HG02884 (cell line): ENCODE measurements around the gene ACOXL.
A peak's percentile ranks its signal among the peaks of the same experiment; 100 is the strongest.
"Not testable (repeated sequence)": the region's sequence is repeated elsewhere in the genome, so short reads cannot be mapped to it uniquely, and the experiment has no call there.

Source experiments
- ATAC-seq: cut with Tn5 transposase; IDR thresholded peaks from one replicate; pipeline ENCODE4 v1.9.1; 2021; ENCODE audit warnings: mild to moderate bottlenecking, moderate library complexity; ENCODE audit not compliant: unreplicated experiment

Gene ACOXL

DNA sequence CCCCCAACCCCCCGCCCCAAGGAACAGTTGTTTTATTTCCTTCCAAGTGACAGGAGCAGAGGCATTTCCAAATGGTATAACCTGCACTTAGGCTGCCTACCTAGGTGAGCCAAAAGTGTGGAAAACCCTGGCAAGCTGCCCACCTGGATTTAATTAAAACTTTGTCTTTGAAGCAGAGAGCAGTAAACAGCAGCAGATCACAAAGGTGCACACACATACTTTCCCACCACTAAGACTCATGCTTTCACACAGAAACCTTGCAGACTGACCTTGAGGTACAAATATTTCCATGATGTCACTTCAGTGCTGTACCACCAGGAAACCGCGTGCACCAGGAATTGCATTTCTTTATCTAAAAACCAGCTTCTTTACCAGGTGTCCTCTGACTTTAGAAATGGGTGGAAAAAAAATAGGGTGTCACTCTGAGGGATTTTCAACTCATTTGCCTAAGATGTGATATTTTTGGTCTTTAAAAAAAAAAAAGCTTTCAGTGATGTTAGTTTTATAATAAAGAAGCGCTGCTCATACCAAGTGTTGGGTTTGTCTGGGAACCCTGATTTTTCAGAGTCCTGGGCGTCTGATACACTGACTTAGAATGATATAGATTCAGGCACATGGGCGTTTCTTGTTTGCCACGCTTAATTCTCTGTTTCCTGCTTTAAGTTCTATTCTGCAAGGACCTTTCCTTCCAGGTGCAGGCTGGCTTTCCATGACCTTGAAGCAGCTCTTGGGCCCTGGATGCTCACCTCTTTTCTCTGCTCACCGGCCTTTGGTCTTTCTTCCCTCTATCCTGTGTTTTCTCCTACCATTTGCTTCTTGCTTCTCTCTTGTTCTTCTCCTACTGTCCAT, 317.6 kb downstream of the ACOXL start:
- peak; percentile 59 for ATAC-seq

DNA sequence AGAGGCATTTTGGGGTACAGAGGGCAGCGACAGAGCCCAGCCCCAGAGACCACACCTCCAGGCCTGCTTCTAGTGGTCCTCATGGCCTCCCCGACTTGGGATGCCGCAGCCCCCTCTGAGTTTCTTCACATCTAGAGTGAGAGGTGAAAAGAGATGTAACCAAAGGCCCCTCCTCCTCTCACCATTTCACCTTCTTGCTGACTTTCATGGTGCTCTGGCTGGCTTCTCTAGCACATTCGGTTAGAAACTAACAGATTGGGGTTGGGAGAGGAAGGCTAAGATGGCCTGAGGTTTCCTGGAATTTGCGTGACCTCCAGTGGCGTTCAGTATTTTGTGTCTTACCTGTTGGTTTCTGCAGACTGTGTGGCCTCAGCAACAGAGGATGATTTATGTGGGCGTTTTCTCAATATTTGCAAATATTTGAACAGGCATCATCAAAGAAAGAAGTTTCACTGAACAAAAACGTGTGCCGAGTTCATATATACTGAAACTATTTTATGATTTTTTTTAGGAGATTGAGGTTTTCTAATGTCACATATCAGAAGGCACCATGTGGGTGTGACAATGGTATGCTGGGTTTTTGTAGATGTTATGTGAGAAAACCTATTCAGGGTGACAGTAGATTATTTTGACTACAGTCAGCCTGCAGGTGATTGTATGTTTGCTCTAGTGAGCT, 318.5 kb downstream of the ACOXL start:
- no peak for ATAC-seq

- no peak for ATAC-seq
Measured at GRCh38 chr2:111052621-111053020, 320.2 kb downstream of the ACOXL start.

GRCh38 chr2:111053266-111053665, 320.9 kb downstream of the ACOXL start:
- no peak for ATAC-seq

DNA sequence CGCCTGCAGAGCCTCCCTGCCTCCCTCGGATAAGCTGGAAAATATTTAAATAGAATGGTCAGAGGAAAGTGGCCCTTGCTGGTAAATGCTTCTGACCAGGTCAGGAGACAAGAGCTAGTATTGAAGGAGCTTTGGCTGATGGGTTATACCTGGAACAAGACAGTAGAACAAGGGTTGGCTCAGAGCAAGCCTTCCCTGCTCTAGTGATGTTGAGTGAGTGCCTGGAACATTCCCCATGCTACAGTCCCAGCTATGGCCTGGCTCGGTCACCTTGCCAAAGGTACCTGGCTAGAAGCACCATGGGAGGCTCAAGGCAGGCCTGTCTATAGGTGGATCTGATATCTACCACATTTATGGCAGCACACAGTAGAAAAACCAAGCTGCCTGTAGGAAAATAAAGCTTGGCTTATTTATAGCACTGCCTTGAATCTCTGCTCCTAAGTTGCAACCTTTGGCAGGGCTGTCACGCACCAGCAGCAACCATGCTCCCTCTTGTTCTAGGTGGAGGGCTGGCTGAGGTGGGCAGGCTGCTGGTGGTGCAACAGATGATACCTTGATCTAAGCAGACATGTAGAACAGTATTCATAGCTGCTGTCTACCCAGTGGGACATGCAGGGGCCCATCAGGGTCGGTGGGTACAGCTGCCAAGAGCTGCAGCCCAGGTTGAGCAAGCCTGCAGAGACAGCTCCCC, 321.6 kb downstream of the ACOXL start:
- no peak for ATAC-seq

- peak; percentile 60 for ATAC-seq
Measured at GRCh38 chr2:111054791-111055691, 322.7 kb downstream of the ACOXL start.

- no peak for ATAC-seq
Measured at GRCh38 chr2:111055735-111056134, 323.4 kb downstream of the ACOXL start.

DNA sequence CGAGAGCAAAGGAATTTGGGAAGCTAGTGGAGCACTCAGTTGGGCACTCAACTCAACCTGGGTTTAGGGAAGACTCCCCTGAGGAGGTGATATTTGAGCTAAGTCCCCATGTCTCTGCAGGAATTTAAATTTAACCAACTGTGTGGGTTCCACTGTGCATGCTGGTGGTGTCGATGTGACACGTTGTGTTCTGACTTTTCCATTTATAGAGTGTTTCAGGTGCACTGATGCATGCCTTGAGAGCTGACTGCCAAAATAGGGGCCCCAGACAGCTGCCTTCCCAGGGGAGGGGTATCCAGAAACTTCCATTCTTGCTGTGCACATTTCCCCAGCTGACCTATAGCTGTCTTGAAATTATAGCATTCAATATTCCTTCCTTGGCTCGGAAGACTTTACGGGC, 324.7 kb downstream of the ACOXL start:
- no peak for ATAC-seq

DNA sequence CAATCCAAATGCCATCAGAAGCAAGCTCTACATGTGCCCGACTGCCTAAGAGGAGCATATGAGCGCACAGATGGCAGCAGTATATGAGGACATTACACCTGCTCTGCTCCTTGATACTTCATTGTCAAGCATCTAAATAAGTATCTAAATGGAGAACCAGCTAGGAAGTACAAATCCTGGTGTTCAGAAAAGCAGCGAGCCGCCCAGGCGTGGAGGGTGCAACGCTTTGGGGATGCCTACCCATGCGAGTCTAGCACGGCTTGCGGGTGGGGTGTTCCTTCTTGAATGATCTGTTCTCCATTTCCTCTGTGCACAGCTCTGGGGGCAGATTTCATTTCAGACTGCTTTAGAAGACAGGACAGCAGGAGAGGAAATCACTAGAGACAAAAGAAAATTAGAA, 325.3 kb downstream of the ACOXL start:
- no peak for ATAC-seq

DNA sequence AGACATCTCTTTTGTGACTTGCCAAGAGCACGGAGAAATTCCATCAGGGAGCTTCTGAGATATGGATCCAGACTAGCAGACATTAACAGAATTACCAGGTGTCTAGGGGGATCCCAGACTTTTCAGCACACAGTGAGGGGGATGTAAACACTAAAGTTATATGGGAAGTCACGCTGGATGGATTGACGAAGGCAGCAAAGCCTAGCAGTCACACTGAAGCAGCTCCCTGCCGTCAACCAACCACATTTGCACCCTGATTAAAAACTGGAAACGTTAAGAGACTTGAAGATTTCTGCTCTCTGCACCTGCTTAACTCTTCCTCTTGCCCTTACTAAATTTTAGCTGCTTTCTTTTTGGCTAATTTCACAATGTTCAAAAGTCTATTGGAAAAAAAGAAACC, 325.9 kb downstream of the ACOXL start:
- ATAC-seq, result no peak

- ATAC-seq, result no peak
Measured at GRCh38 chr2:111061191-111061590, 328.8 kb downstream of the ACOXL start.

DNA sequence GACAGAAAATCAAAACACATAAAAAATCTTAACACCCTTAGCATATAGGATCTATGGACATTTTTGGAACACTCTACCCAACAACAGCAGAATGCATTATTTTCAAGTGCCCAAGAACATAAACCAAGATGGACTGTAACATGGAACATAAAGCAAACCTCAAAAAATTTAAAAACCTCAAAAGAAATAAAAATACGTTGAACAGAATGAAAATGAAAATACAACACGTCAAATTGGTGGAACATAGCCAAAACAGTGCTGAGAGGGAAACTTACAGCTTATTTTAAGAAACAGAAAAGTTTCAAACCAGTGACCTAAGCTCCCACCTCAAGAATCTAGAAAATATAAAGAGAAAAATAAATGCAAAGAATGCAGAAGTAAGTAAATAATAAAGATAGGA, 330.0 kb downstream of the ACOXL start:
- ATAC-seq, result no peak

- no peak for ATAC-seq
Measured at GRCh38 chr2:111066062-111066593, 333.8 kb downstream of the ACOXL start.

- ATAC-seq, result no peak
Measured at GRCh38 chr2:111068435-111069058, 336.2 kb downstream of the ACOXL start.

DNA sequence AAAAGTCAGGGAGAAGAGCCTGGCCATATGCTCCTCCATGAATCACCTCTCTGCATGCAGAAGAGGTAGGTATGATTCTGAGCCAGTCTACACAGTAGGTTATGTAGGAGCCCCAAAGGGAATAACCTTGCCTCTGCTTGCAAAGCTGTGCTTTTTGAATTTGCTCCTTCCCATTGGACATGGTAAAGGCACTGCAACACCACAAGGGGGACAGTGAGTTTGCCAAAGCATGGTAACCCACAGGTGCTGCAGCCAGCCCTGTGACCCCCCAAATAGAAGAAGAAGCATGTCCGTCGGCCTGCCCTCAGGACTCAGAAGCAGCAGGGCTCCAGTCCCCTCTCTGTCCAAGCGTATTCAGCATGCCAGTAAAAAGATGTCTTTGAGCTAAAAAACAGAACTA, 337.3 kb downstream of the ACOXL start:
- ATAC-seq, result no peak

GRCh38 chr2:111071600-111072171, 339.3 kb downstream of the ACOXL start:
- no peak for ATAC-seq

GRCh38 chr2:111072220-111072871, 340.0 kb downstream of the ACOXL start:
- no peak for ATAC-seq

GRCh38 chr2:111082659-111083058, 350.3 kb downstream of the ACOXL start:
- ATAC-seq, result not testable (repeated sequence)

GRCh38 chr2:111091811-111092211, 359.4 kb downstream of the ACOXL start:
- ATAC-seq, result no peak
